Retinal pigment epithelial cell (primary cell): ENCODE data around the gene FUCA2.

ENCODE experiments used
- DNase-seq: peaks from one replicate; pipeline ENCODE4 v3.0.0-alpha.2; 2010; ENCODE audit warnings: low read depth
- H3K4me3 ChIP-seq: 2 replicates; pipeline ENCODE4 v1.5.1; 2011; ENCODE audit warnings: mild to moderate bottlenecking, low read length, control low read depth, moderate library complexity
- TF ChIP-seq, protein P1 (sequence below): conservative IDR thresholded peaks from 2 replicates; pipeline ENCODE4 v1.5.1; 2011; ENCODE audit warnings: low read depth, low read length, control low read depth, inconsistent platforms

FUCA2 gene

GRCh38 chr6:143553337-143553736 lies 41.8 kb upstream of the FUCA2 start:
- TF ChIP-seq, protein P1, sequence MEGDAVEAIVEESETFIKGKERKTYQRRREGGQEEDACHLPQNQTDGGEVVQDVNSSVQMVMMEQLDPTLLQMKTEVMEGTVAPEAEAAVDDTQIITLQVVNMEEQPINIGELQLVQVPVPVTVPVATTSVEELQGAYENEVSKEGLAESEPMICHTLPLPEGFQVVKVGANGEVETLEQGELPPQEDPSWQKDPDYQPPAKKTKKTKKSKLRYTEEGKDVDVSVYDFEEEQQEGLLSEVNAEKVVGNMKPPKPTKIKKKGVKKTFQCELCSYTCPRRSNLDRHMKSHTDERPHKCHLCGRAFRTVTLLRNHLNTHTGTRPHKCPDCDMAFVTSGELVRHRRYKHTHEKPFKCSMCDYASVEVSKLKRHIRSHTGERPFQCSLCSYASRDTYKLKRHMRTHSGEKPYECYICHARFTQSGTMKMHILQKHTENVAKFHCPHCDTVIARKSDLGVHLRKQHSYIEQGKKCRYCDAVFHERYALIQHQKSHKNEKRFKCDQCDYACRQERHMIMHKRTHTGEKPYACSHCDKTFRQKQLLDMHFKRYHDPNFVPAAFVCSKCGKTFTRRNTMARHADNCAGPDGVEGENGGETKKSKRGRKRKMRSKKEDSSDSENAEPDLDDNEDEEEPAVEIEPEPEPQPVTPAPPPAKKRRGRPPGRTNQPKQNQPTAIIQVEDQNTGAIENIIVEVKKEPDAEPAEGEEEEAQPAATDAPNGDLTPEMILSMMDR, result no peak
- no peak for DNase-seq
- no peak overlapping the region for H3K4me3 ChIP-seq

DNA sequence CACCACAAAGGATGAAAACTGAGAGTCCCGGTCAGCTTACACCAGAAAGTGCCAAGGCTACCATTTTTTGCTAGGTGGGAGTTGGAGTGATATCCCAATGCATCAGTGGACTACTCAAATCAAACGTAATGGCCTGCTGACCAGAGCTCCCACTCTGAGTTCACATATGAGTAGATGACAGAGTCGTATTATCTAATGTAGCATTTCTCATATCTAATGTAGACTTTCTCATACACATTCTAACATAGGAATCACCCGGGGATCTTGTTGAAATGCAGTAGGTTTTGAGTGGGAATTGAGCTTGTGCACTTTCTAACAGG lies 38.4 kb upstream of the FUCA2 start:
- no peak overlapping the region for H3K4me3 ChIP-seq
- DNase-seq, result no peak
- TF ChIP-seq, protein P1, result no peak

DNA sequence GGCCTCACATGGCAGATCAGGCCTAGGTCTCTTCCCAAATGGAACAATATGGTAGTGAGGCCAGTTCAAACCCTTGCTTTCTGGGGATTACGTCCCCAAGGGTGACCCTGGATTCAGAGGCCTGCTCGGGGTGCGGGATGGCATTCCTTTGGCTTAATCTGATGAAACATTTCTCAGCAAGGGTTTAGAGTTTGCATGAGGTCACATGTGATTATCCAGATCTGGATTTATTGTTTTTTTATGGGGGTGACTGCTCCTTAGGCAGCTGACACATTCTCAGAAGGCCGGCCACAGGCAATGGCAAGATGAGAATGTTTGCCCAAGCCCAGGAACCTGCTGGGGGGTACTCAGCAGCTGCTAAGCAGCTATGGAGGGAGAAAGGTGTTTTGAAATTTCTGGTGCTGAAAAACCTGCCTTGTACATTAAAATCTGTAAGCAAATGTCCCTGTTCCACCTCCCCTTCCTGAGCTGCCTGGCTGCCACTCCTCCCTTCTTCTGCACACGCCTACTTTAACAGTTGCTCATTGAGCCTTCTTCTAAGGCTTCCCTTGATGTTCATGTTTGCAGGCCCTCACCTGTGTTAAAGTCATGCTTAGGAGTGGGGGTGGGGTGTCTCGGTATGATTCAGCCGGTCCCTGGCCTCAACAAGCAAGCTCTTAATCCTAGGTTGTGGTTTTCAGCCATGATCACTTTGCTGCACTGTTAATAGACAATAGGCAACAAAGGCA lies 37.9 kb upstream of the FUCA2 start:
- H3K4me3 ChIP-seq, result no peak overlapping the region
- peak; percentile 86 for DNase-seq
- TF ChIP-seq, protein P1, result no peak

GRCh38 chr6:143546599-143546998 lies 35.1 kb upstream of the FUCA2 start:
- no peak overlapping the region for H3K4me3 ChIP-seq
- TF ChIP-seq, protein P1, result no peak

GRCh38 chr6:143545976-143546547 lies 34.5 kb upstream of the FUCA2 start:
- TF ChIP-seq, protein P1, result no peak
- no peak overlapping the region for H3K4me3 ChIP-seq
- no peak for DNase-seq

More at GRCh38 chr6:143546599-143546998, 35.1 kb upstream of the FUCA2 start:
- no peak for DNase-seq

- TF ChIP-seq, protein P1, result no peak
- DNase-seq, result no peak
- H3K4me3 ChIP-seq, result no peak overlapping the region
Observed at GRCh38 chr6:143545165-143545564, 33.6 kb upstream of the FUCA2 start.
